Subcutaneous adipose tissue (tissue), 4 donors: ENCODE data around the gene FADS3. TPM values are rescaled to one million over a fixed set of nuclear protein-coding genes. Genes with fewer than 3 reads are reported as not detected.

ENCODE experiments used
- total RNA-seq, 4 donors: library from RNA; depleted of rRNA; stranded (reverse); fragments of >200 nt; gene quantifications; one replicate each; pipeline ENCODE4 v1.1.0, GENCODE V29; 2016
- TF ChIP-seq, protein P1 (sequence below): fragments of 450-650 bp; IDR thresholded peaks from one replicate; pipeline ENCODE4 v1.5.1; 2016; ENCODE audit warnings: low read depth, mild to moderate bottlenecking, control low read depth, antibody characterized with exemption, moderate library complexity

FADS3 gene
- total RNA-seq, 4 donors from 2014 or later = 78.5 to 322 (median 136) TPM

DNA sequence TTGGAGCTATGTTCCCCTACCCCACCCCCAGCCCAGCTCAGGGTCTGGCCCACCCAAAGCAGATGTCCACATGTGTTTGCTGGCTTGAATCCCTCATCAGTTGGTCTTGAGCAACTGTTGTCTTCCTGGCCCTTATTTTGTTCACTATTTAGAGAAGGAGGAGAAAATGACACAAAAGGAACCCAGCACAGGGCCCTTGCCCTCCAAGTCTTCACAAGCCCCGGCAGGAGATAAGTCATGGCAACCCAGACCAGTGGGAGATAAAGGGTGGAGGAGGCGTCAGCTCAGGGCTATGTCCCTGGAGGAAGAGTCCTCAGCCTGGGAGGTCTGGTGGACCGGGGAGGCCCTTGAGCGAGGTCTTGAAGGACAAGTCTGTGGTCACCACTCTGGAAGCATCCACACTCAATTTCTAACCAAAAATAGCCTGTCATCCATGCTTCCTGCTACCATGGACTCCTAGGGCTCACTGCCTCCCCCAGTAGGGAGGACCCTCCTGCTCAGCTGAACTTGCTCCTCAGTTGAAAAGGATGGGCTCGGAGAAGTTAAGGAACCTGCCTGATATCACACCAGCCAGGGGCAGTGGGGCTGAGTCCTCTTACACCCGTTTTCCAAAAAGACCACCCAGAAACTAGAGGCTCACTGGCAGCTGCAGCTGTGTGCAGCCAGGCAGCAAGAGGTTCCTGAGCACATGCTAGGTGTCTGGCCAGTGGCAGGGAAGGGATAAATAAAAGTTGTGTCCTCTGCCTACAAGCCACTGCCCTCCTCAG lies 27.8 kb upstream of the FADS3 start:
- TF ChIP-seq, protein P1, sequence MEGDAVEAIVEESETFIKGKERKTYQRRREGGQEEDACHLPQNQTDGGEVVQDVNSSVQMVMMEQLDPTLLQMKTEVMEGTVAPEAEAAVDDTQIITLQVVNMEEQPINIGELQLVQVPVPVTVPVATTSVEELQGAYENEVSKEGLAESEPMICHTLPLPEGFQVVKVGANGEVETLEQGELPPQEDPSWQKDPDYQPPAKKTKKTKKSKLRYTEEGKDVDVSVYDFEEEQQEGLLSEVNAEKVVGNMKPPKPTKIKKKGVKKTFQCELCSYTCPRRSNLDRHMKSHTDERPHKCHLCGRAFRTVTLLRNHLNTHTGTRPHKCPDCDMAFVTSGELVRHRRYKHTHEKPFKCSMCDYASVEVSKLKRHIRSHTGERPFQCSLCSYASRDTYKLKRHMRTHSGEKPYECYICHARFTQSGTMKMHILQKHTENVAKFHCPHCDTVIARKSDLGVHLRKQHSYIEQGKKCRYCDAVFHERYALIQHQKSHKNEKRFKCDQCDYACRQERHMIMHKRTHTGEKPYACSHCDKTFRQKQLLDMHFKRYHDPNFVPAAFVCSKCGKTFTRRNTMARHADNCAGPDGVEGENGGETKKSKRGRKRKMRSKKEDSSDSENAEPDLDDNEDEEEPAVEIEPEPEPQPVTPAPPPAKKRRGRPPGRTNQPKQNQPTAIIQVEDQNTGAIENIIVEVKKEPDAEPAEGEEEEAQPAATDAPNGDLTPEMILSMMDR = no peak

DNA sequence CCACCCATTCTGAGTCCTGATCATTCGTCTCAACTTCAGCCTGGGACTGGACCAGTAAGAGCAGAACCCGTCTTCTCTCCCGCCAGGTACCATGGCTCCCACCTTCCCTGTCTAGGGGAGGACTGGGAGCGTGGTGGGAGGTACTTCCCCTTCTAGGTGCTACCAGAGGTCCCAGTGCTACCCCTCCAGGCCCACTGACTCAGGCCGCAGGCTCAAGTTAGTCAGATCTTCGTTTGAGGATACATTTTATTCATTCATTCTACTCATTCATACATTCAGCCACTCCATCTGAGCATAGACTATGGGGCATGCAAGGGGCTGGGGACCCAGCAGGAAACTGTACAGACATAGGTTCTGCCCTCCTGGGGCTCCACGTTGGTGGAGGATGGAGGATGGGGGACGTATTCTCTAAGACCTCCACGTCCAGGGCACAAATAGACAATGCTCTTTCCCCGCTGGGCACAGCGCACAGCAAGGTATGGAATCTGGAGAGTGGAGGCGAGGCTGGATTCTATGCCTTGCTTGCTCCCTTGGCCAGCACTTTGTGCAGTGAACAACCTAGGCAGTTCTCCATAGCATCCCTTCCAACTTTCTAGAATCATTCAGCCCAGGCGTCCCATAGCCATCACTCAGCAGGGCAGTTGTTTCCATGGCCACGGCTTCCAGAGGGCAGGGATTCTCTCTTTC lies 27.0 kb upstream of the FADS3 start:
- TF ChIP-seq, protein P1 = no peak

DNA sequence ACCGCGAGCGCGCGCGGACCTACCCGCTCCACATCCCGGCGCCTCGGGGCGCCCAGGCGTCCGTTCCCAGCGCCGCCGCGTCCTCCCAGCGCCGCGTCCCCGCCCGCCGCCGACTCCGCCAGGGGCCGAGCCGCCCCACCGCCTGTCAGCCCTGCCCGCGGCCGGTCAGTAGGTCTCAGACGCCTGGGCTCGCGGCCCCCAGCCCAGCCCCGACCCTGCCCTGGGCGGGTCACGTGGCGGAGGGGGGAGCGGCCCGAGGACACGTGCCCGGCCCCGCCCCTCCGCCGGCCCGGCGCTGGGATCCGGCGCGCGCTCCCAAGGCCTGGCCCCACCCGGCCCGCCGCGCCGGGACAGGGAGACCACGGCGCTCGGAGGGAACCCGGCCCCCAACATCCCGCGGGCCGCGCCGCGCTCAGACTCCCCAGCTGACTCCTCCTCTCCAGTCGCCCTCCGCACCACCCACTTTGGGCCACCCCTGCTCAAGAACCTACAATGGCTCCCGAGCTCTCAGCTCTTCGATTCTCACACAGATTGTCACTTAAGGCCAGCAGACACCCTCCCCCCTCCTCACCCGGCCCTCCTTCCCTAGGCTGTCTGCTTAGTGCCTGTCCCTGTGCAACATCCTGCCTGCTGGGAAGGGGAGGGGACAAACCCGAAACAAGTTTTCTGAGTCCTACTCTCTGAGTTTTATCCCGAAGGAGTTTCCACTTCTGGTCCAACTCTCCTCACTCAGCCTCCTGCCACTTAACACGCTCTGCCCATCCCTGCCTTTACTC lies 26.2 kb upstream of the FADS3 start, which contains the start of gene RAB3IL1:
Gene RAB3IL1, minus strand, starts transcription at position 233 of the 776 bp plus-strand sequence. Its CDS starts 199 bp downstream, at position 34.
- TF ChIP-seq, protein P1 = no peak

DNA sequence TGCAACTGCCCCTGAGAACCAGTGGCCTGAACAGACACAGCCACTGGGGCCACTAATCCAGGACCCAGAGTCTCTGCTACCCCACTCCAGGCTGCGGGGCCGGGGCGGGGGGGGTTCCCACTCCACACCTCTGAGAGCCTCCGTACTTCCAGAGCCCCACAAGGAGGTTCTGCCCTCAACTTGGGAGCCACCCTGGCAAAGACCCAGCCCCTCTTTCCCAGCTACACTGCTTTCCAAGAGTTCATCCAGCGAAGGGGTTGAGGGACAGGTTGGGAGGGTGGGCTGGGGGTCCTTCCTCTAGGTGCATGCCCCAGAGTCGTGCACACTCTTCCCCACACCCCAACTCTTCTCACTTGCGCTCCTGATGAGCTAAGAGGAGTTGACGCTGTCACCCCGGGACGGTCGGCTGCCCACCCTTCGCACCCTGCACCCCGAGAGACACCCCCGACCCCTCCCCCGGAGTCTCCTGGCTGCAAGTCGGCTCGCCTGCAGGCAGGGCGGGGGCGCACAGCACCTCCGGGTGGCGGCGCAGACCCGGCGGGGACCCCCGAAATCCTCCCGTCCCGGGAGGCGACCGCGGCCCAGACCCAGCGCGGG lies 25.5 kb upstream of the FADS3 start:
- TF ChIP-seq, protein P1 = no peak

DNA sequence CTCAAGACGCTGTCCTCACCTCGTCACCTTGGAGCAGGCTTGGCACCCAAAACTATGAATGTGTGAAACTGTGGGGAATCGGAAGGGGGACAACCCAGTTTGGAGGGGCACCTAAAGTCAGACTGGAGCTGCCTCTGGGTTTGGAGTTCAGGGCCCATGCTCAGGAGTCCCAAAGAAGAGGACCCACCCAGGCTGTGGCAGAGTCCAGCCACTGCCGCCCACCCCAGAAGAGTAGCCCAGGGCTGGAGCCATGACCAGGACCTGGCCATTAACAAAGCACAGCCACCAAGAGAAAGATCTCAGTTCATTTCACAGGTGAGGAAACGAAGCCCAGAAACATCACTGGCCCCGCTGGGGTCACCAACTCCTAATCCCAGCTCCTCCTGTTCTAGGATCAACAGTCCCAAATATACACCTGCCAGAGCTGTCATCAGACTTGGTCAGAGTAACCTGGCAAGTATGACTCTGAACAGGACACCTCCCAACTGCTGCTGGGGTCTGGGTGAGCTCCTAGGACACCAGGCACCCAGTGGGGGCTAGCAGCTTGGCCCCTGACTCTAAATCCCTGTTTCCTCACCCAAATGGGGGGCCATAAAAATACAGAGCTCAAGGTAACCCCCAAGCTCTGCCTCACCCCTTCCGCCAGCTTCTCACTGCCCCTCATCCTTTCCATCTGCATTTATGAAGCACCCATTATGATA lies 23.3 kb upstream of the FADS3 start:
- TF ChIP-seq, protein P1 = no peak

DNA sequence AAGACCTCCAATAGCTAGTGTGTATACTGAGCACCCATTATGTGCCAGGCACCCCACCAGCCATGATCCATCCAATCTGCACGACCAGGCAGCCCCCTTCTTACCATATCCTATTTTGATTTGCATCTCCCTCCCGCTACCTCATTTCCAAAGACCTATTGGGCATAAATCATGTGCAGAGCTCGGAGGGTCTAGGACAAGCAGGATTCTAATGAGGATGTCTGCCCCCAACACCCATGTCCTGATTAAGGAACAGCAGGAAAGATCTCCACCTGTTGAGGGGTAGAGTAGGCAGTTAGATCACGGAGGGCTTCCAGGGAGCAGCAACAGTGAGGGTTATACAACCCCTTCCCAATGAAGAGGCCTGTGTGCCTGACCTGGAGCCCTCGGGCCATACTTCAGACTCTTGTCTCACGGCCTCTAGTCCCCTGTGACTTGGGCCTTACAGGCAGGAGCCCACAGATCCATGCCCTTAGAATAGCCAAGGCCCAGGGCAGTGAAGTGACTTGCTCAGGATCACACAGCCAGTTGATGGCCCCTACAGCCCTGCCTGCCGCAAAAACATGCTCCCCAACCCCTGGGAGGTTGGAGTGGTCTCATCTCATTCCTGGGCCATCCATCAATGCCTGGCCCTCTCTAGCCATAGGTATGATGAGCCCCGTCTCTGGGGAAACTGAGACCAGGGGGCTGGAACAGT lies 22.5 kb upstream of the FADS3 start:
- TF ChIP-seq, protein P1 = no peak
